Activated CD4-positive, alpha-beta T cell treated with anti-CD3 and anti-CD28 coated beads, Interleukin-2, amount 50 U/mL, for 16 hours (primary cell): ENCODE results near the gene RBFOX2.
"Not testable (repeated sequence)": the region's sequence is repeated elsewhere in the genome, so short reads cannot be mapped to it uniquely, and the experiment has no call there.

Experiments used
- DNase-seq: peaks from one replicate; pipeline ENCODE4 v3.0.0-alpha.2; 2020

RBFOX2 gene

GRCh38 chr22:35808377-35808776, 220.2 kb downstream of the RBFOX2 start:
- no peak for DNase-seq

GRCh38 chr22:35806668-35807067, 222.0 kb downstream of the RBFOX2 start:
- DNase-seq: not testable (repeated sequence)

GRCh38 chr22:35805466-35805865, 223.2 kb downstream of the RBFOX2 start:
- DNase-seq: no peak

GRCh38 chr22:35804421-35804820, 224.2 kb downstream of the RBFOX2 start:
- no peak for DNase-seq

GRCh38 chr22:35802885-35803284, 225.7 kb downstream of the RBFOX2 start:
- no peak for DNase-seq

GRCh38 chr22:35801301-35801700, 227.3 kb downstream of the RBFOX2 start:
- DNase-seq: not testable (repeated sequence)

- DNase-seq: no peak
These were observed 229.5 kb downstream of the RBFOX2 start for GRCh38 chr22:35799150-35799549.

GRCh38 chr22:35797411-35797810, 231.2 kb downstream of the RBFOX2 start:
- DNase-seq: no peak

- no peak for DNase-seq
These were observed 233.1 kb downstream of the RBFOX2 start for GRCh38 chr22:35795476-35795875.

GRCh38 chr22:35792506-35792905, 236.1 kb downstream of the RBFOX2 start:
- DNase-seq: no peak

GRCh38 chr22:35791788-35792187, 236.8 kb downstream of the RBFOX2 start:
- DNase-seq: not testable (repeated sequence)

- no peak for DNase-seq
These were observed 243.3 kb downstream of the RBFOX2 start for GRCh38 chr22:35785181-35785923.

- no peak for DNase-seq
These were observed 244.0 kb downstream of the RBFOX2 start for GRCh38 chr22:35784633-35785032.

- no peak for DNase-seq
These were observed 244.5 kb downstream of the RBFOX2 start for GRCh38 chr22:35783943-35784614.

- DNase-seq: no peak
These were observed 246.1 kb downstream of the RBFOX2 start for GRCh38 chr22:35782504-35782903.

- DNase-seq: no peak
These were observed 246.7 kb downstream of the RBFOX2 start for GRCh38 chr22:35781898-35782297.

- no peak for DNase-seq
These were observed 251.2 kb downstream of the RBFOX2 start for GRCh38 chr22:35777335-35777975.

GRCh38 chr22:35775339-35775738, 253.3 kb downstream of the RBFOX2 start:
- no peak for DNase-seq

GRCh38 chr22:35769974-35770373, 258.6 kb downstream of the RBFOX2 start:
- no peak for DNase-seq

GRCh38 chr22:35766654-35767580, 261.7 kb downstream of the RBFOX2 start:
- no peak for DNase-seq

- DNase-seq: no peak
These were observed 267.6 kb downstream of the RBFOX2 start for GRCh38 chr22:35761037-35761436.

- DNase-seq: no peak
These were observed 270.2 kb downstream of the RBFOX2 start for GRCh38 chr22:35758394-35758793.

- no peak for DNase-seq
These were observed 271.9 kb downstream of the RBFOX2 start for GRCh38 chr22:35756722-35757121.
